AG09319 (cell line): Measurements from ENCODE around the gene CCDC88B.
A peak's percentile ranks its signal among the peaks of the same experiment; 100 is the strongest.

ENCODE experiments used
- DNase-seq: peaks from one replicate; pipeline ENCODE4 v3.0.0-alpha.2; 2010; ENCODE audit warnings: low read depth; ENCODE audit errors: extremely low read depth
- TF ChIP-seq, protein P1 (sequence below): IDR thresholded peaks from 2 replicates; pipeline ENCODE4 v1.5.1; 2011; ENCODE audit warnings: low read depth, mild to moderate bottlenecking, inconsistent platforms, low read length, moderate library complexity

The CCDC88B gene

DNA sequence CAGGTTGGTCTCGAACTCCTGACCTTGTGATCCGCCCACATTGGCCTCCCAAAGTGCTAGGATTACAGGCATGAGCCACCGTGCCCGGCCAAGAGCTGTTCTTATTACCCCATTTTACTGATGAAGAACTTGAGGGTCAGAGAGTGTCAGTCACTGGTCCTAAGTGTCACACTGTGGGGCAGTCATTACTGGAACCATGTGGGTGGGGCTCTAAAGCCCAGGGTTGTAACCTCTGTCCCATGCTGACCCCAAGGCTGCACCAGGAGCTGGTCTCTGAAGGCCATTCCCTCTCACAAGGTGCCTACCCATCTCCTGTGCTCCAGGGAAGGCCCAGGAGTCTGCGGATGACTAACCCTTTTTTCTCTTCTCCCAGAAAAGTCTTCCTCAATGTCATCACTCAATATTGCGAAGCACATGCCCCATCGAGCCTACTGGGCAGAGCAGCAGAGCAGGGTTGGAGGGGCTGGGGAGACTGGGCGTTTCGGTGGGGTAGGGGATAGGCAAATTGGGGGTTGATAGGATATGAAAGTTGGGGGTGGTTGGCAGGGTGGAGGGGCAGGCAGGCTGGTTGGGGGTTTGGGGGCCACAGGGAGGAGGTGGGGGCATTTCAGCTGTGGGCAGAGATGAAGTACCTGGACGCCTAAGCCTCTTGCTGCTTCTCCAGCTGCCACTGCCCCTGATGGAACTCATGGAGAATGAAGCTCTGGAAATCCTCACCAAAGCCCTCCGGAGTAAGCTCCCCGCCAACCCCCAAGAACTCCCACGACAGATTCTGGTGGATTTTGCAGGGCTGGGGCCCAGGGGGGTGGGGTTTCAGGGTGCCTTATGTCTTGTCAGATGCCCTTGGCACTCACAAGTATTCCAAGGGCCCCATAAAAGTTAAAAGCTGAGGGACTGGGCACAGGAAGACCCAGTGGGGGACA lies 36.6 kb upstream of the CCDC88B start:
- DNase-seq, result no peak

DNA sequence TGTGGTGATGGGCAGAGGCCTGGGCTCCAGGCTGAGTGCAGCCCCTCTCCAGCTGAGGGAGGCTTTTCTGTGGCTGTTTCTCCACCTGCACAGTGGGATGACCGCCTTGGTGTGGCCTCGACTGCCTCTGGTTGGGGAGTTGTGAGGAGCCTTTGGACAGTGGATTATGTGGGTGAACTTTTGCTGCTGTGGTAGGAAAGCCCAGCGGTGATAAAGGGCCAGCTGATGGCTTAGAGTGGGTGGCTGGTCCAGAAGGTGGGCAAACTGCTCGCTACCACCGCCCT lies 36.0 kb upstream of the CCDC88B start:
- TF ChIP-seq, protein P1, sequence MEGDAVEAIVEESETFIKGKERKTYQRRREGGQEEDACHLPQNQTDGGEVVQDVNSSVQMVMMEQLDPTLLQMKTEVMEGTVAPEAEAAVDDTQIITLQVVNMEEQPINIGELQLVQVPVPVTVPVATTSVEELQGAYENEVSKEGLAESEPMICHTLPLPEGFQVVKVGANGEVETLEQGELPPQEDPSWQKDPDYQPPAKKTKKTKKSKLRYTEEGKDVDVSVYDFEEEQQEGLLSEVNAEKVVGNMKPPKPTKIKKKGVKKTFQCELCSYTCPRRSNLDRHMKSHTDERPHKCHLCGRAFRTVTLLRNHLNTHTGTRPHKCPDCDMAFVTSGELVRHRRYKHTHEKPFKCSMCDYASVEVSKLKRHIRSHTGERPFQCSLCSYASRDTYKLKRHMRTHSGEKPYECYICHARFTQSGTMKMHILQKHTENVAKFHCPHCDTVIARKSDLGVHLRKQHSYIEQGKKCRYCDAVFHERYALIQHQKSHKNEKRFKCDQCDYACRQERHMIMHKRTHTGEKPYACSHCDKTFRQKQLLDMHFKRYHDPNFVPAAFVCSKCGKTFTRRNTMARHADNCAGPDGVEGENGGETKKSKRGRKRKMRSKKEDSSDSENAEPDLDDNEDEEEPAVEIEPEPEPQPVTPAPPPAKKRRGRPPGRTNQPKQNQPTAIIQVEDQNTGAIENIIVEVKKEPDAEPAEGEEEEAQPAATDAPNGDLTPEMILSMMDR, result no peak
- DNase-seq, result no peak

More for the DNA sequence above, 36.6 kb upstream of the CCDC88B start:
- TF ChIP-seq, protein P1, result no peak

DNA sequence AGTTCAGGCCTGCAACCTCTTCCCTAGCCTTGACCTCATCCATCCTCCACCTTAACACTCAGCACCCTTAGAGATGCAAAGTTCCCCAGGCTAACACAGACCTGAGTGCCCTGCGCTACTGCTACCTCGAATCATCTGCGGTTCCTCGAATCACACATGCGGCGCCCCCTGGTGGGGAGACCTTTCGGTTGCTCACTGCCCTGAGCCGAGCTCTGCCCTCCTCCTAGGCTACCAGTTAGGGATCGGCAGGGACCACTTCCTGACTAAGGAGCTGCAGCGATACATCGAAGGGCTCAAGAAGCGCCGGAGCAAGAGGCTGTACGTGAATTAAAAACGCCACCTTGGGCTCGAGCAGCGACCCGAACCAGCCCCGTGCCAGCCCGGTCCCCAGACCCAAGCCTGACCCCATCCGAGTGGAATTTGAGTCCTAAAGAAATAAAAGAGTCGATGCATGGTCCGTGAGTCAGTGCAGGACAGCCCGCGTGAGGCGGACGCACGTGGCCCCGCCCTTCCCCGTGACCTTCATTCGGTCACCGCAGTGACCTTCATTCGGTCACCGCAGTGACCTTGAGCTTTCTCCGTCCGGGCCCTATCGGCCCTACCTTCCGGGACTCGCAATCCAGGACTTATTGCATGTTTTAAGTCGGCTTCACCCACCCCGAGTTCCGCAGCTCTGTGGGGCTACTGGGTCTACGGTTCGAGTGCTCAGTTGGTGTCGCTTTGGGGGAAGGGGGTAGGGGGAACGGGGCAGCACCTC lies 35.5 kb upstream of the CCDC88B start:
- TF ChIP-seq, protein P1, result peak; percentile 90
- peak; percentile 63 for DNase-seq

DNA sequence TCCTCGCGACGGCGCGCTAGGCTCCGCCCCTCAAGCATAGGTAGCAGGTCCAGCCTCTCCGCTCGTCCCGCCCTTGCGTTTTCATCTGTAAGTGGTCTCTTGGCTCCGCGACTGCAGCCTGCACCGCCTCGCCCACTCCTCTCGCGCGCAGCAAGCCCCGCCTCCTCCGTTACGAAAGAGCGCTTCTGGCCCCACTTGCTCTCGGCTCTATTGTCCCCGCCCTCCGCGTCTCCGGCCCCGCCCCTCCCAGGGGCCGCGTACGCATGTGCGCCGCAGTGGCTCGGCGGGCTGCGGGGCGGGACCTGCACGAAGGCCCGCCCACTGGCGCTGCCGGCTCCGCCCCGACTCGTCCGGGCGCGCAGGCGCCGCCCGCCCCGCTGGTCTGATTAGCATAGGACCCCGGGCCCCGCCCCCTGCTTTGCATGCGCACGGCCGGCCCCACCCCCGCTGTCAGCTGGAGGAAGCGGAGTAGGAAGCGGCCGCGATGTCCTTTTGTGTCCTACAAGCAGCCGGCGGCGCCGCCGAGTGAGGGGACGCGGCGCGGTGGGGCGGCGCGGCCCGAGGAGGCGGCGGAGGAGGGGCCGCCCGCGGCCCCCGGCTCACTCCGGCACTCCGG lies 34.8 kb upstream of the CCDC88B start, which contains the start of gene ESRRA:
Gene ESRRA, plus strand, starts transcription at position 450 of the 616 bp plus-strand sequence. CDS start 1,656 bp downstream, outside the sequence.
- TF ChIP-seq, protein P1, result no peak
- peak; percentile 93 for DNase-seq

DNA sequence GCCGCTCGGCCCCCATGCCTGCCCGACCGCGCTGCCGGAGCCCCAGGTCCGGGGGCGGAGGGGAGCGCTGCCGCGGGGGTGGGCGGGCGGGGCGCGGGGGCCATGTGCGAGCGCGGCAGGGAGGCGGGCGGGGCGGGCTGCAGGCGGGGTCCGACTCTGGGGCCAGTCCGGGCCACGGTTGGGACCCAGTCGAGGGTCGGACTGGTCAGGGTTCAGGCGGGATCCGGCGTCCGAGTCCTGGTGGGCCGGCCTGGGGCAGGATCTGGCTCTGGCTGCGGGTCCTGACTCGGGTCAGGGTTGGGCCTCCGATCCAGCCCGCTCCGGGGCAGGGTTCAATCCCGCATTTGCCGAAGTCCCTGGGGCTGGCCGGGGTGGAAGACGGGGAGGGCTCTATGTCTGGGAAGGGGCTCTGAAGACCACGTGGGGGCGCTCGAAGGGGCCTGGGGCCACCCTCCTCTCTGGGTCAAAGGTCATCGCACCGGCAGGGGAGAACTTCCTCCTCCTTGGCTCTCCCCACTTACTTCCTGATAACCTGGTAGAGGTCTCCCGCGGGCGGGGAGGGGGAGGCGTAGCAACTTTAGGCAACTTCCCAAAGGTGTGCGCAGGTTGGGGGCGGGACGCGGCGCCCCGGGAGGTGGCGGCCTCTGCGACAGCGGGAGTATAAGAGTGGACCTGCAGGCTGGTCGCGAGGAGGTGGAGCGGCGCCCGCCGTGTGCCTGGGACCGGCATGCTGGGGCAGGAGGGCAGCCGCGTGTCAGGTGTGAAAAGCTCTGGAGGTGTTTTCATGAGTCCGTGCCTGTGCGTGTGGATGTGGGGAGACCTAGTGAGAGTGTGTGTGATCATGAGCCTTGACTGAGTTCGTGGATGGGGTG lies 34.1 kb upstream of the CCDC88B start:
- TF ChIP-seq, protein P1, result peak; percentile 28
- DNase-seq, result no peak

DNA sequence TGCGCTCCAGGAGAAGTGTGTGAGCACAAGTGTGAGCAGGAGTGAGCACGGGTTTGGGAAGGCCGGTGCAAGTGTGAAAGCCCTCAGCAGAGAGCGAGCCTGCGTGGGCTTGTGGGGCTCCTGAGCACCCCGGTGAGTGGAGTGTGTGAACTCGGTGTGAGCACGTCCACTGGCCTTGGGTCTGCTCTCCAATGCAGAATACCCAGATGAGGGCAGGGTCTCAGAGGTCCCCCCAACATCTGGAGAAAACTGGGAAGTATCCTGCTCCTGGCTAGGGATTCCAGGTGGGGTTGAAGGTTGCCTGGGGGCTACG lies 33.5 kb upstream of the CCDC88B start:
- no peak for DNase-seq
- TF ChIP-seq, protein P1, result no peak
